Neural crest cell (in vitro differentiated cells): ENCODE data around the gene EPS8. TPM values are rescaled to one million over a fixed set of nuclear protein-coding genes. Genes with fewer than 3 reads are reported as not detected.

ENCODE experiments used
- DNase-seq: peaks from one replicate; pipeline ENCODE4 v3.0.0; 2021; ENCODE audit warnings: low read depth, mixed read lengths, low spot score
- H3K27ac Mint-ChIP-seq: one replicate; pipeline ENCODE4 v1.8.0; 2021; ENCODE audit warnings: mild to moderate bottlenecking, mixed read lengths; ENCODE audit not compliant: unreplicated experiment
- H3K27me3 Mint-ChIP-seq: 2 replicates; pipeline ENCODE4 v1.8.0; 2021; ENCODE audit warnings: low read depth, mild to moderate bottlenecking, mixed read lengths
- H3K36me3 Mint-ChIP-seq: 2 replicates; pipeline ENCODE4 v1.8.0; 2021; ENCODE audit warnings: low read depth, mild to moderate bottlenecking, mixed read lengths
- H3K4me1 Mint-ChIP-seq: 2 replicates; pipeline ENCODE4 v1.8.0; 2021; ENCODE audit warnings: mixed read lengths
- H3K4me3 Mint-ChIP-seq: one replicate; pipeline ENCODE4 v1.8.0; 2021; ENCODE audit warnings: mild to moderate bottlenecking, mixed read lengths
- H3K9me3 Mint-ChIP-seq: 2 replicates; pipeline ENCODE4 v1.8.0; 2021; ENCODE audit warnings: mixed read lengths
- total RNA-seq: library from RNA; stranded (reverse); gene quantifications from 2 replicates; pipeline ENCODE4 v1.2.1, GENCODE V29; 2021
- TF ChIP-seq, protein P1 (sequence below): fragments of 200-600 bp; sonication (generic); conservative IDR thresholded peaks from 2 replicates; pipeline ENCODE4 v1.5.0; 2021; ENCODE audit warnings: antibody characterized with exemption, mild to moderate bottlenecking

The EPS8 gene
- total RNA-seq, 1 donor from 2014 or later = 24.4 TPM

DNA sequence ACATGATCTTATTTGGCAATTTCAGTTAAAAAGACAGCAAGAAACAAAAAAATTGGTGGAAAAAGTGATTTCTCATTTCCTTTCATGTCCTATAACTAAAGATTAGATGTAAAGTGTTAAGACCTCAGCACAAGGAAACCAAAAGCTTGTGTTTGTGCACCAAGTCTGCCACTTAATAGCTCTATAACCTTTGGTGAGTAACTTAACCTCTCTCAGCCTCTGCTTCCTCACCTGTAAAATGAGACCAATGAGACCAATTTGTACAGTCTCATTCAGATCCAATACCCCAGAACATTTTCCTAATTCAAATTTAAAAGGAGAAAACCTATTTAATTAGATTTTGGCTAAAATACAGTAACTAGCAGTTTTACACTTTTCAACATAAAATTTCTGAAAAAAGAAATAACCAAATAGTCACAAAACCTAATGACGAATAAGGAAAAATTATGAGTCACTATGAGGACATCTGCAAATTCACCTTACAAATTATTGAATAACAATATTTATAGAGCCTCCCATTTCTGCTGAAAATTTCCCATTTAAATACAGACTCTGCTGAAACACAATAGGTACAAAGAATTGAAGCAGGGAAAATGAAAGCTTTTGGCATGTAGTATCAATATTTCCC lies 71.1 kb downstream of the EPS8 start:
- no peak for DNase-seq
- peaks cover 3% of the 10 kb centered on the region for H3K9me3 Mint-ChIP-seq
- peaks cover 39% of the 10 kb centered on the region for H3K4me1 Mint-ChIP-seq
- H3K36me3 Mint-ChIP-seq = peaks cover 4% of the 10 kb centered on the region
- H3K4me3 Mint-ChIP-seq = no peak overlapping the region
- TF ChIP-seq, protein P1, sequence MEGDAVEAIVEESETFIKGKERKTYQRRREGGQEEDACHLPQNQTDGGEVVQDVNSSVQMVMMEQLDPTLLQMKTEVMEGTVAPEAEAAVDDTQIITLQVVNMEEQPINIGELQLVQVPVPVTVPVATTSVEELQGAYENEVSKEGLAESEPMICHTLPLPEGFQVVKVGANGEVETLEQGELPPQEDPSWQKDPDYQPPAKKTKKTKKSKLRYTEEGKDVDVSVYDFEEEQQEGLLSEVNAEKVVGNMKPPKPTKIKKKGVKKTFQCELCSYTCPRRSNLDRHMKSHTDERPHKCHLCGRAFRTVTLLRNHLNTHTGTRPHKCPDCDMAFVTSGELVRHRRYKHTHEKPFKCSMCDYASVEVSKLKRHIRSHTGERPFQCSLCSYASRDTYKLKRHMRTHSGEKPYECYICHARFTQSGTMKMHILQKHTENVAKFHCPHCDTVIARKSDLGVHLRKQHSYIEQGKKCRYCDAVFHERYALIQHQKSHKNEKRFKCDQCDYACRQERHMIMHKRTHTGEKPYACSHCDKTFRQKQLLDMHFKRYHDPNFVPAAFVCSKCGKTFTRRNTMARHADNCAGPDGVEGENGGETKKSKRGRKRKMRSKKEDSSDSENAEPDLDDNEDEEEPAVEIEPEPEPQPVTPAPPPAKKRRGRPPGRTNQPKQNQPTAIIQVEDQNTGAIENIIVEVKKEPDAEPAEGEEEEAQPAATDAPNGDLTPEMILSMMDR = no peak
- H3K27ac Mint-ChIP-seq = no peak overlapping the region
- no peaks in the 10 kb centered on the region for H3K27me3 Mint-ChIP-seq

DNA sequence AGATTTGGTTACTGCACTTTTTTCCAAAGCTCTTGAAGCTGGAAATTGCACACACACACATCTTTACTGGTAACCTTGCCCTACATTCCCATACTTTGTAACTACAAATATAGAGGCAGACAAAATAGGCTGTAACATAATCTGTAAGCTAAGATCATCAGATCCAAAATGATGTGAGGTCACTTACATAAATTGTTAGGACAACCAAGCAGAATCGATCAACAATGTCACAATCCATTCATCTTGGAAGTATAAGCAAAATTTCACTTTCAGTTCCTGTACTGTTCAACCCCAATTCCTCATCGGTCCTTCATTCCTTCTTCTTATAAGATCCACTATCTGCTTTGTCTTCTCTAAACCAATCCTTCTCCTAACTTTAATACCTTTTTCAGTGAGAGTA lies 72.6 kb downstream of the EPS8 start:
- peaks cover 3% of the 10 kb centered on the region for H3K9me3 Mint-ChIP-seq
- no peak for DNase-seq
- peaks cover 33% of the 10 kb centered on the region for H3K4me1 Mint-ChIP-seq

DNA sequence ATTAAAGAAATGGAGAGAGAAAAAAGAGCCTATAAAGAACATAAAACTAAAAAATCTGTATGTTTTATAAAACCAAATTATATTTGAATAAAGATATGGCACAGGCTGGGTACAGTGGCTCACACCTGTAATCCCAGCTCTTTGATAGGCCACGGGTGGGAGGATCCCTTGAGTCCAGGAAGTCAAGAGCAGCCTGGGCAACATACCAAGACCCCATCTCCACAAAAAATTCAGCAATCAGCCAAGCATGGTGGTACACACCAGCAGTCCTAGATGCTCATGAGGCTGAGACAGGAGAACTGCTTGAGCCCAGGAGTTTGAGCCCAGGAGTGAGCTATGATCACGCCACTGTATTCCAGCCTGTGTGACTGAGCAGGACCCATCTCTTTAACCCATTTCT lies 74.9 kb downstream of the EPS8 start:
- peaks cover 4% of the 10 kb centered on the region for H3K36me3 Mint-ChIP-seq
- TF ChIP-seq, protein P1 = no peak
- H3K4me1 Mint-ChIP-seq = peaks cover 25% of the 10 kb centered on the region
- H3K27ac Mint-ChIP-seq = no peak overlapping the region
- H3K4me3 Mint-ChIP-seq = no peak overlapping the region
- peaks cover 3% of the 10 kb centered on the region for H3K9me3 Mint-ChIP-seq
- H3K27me3 Mint-ChIP-seq = no peaks in the 10 kb centered on the region
- no peak for DNase-seq

More for the DNA sequence above, 72.6 kb downstream of the EPS8 start:
- H3K36me3 Mint-ChIP-seq = peaks cover 4% of the 10 kb centered on the region
- no peak overlapping the region for H3K4me3 Mint-ChIP-seq
- H3K27me3 Mint-ChIP-seq = no peaks in the 10 kb centered on the region
- H3K27ac Mint-ChIP-seq = no peak overlapping the region
- TF ChIP-seq, protein P1 = no peak

DNA sequence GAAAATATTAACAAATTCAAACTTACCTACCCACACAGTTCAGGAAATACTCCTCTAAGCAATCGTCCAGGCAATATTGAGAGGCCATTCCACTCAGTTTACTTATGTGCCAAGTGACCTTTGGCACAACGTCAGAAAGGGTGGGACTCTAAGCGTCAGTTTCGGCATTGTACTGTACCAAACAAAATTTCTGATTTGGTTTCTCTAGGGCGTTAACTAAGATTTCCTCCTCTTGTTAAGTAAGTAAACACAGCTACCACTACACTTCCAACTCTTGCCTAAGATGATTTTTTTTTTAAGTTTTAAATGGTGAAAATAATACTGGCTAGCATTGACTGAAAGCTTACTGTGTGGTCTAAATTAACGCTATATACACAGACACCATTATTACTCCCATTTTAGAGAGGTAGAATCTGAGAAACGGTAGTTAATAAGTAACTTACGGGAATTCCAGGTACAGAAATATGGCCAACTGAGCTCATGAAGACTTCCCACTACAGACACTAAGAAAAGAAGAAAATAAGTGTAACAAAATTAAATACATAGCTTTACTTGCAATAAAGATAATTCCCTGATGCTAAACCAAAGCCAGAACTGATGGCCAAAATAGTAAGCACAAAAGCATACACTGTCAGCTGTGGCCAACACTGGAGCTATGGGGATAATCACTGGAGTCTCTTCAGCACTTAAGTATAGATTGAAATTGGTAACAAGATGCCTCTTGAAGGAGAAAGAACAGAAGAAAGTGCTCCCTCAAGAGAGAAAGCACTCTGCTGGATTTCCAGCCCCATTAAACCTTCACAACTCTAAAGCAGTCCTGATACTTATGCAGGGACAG lies 76.1 kb downstream of the EPS8 start:
- Mint-ChIP-seq H3K9me3 (peaks cover 3% of the 10 kb centered on the region), H3K4me1 (peaks cover 28% of the 10 kb centered on the region), H3K27ac (no peak overlapping the region), H3K27me3 (no peaks in the 10 kb centered on the region), H3K4me3 (no peak overlapping the region), H3K36me3 (peaks cover 4% of the 10 kb centered on the region)
- TF ChIP-seq, protein P1 = no peak
- DNase-seq = no peak

DNA sequence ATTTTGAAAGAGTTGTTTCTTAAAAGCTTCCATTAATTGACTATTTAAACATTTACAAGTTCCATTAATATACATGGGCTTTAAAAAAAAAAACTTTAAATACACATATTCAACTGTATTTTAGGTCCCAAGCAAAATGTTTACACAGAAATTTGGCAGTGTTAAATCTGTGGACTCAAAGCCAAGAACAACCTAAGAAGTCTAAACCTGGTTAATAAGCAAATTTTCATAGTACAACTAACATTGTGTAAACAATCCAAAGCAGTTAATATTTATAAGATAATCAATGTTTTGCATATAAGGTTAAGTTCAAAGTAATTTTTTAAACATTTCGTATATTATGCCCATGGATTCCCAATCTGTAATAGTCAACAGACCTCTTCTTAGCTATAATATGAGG lies 77.0 kb downstream of the EPS8 start:
- H3K4me1 Mint-ChIP-seq = peaks cover 28% of the 10 kb centered on the region
- no peak overlapping the region for H3K4me3 Mint-ChIP-seq
- H3K36me3 Mint-ChIP-seq = peaks cover 4% of the 10 kb centered on the region
- TF ChIP-seq, protein P1 = no peak
- peaks cover 3% of the 10 kb centered on the region for H3K9me3 Mint-ChIP-seq
- H3K27ac Mint-ChIP-seq = no peak overlapping the region
- no peaks in the 10 kb centered on the region for H3K27me3 Mint-ChIP-seq
- no peak for DNase-seq
